ENCODE results near the gene MAPK9. TPM values are rescaled to one million over a fixed set of nuclear protein-coding genes. Genes with fewer than 3 reads are reported as not detected.

MAPK9 gene
- polyA plus RNA-seq, 3 donors = 39.6 to 41.5 (median 40.8) TPM

- no peak for DNase-seq (ENCODE audit: low read depth in 3 of 3, low spot score in 2 of 3)
Observed at GRCh38 chr5:180297587-180298282, 5.9 kb upstream of the MAPK9 start.

GRCh38 chr5:180296771-180297170, 4.9 kb upstream of the MAPK9 start:
- no peak for DNase-seq (ENCODE audit: low read depth in 3 of 3, low spot score in 2 of 3)

- no peak for DNase-seq (ENCODE audit: low read depth in 3 of 3, low spot score in 2 of 3)
Observed at GRCh38 chr5:180294913-180295555, 3.2 kb upstream of the MAPK9 start.

- no peak for DNase-seq (ENCODE audit: low read depth in 3 of 3, low spot score in 2 of 3)
Observed at GRCh38 chr5:180294411-180294810, 2.5 kb upstream of the MAPK9 start.

- DNase-seq (ENCODE audit: low read depth in 3 of 3, low spot score in 2 of 3) = no peak
Observed at GRCh38 chr5:180291234-180291940, 496 bp downstream of the MAPK9 start.

- DNase-seq (ENCODE audit: low read depth in 3 of 3, low spot score in 2 of 3) = no peak
Observed at GRCh38 chr5:180290568-180291233, 1.2 kb downstream of the MAPK9 start.

- no peak for DNase-seq (ENCODE audit: low read depth in 3 of 3, low spot score in 2 of 3)
Observed at GRCh38 chr5:180289966-180290365, 1.9 kb downstream of the MAPK9 start.

- no peak for DNase-seq (ENCODE audit: low read depth in 3 of 3, low spot score in 2 of 3)
Observed at GRCh38 chr5:180289433-180289832, 2.5 kb downstream of the MAPK9 start.

- DNase-seq (ENCODE audit: low read depth in 3 of 3, low spot score in 2 of 3) = no peak
Observed at GRCh38 chr5:180287868-180288267, 4.0 kb downstream of the MAPK9 start.

GRCh38 chr5:180287404-180287803, 4.5 kb downstream of the MAPK9 start:
- no peak for DNase-seq (ENCODE audit: low read depth in 3 of 3, low spot score in 2 of 3)

GRCh38 chr5:180284149-180284548, 7.7 kb downstream of the MAPK9 start:
- DNase-seq (ENCODE audit: low read depth in 3 of 3, low spot score in 2 of 3) = no peak

GRCh38 chr5:180283026-180283615, 8.8 kb downstream of the MAPK9 start:
- DNase-seq (ENCODE audit: low read depth in 3 of 3, low spot score in 2 of 3) = no peak

GRCh38 chr5:180282281-180282680, 9.6 kb downstream of the MAPK9 start:
- DNase-seq (ENCODE audit: low read depth in 3 of 3, low spot score in 2 of 3) = no peak

GRCh38 chr5:180281706-180282105, 10.2 kb downstream of the MAPK9 start:
- no peak for DNase-seq (ENCODE audit: low read depth in 3 of 3, low spot score in 2 of 3)

- DNase-seq (ENCODE audit: low read depth in 3 of 3, low spot score in 2 of 3) = no peak
Observed at GRCh38 chr5:180274695-180275094, 17.2 kb downstream of the MAPK9 start.

- no peak for DNase-seq (ENCODE audit: low read depth in 3 of 3, low spot score in 2 of 3)
Observed at GRCh38 chr5:180271221-180271620, 20.7 kb downstream of the MAPK9 start.

GRCh38 chr5:180259260-180259611, 32.6 kb downstream of the MAPK9 start:
- DNase-seq (ENCODE audit: low read depth in 3 of 3, low spot score in 2 of 3) = no peak

GRCh38 chr5:180253036-180253824, 38.7 kb downstream of the MAPK9 start:
- no peak for DNase-seq (ENCODE audit: low read depth in 3 of 3, low spot score in 2 of 3)

- no peak for DNase-seq (ENCODE audit: low read depth in 3 of 3, low spot score in 2 of 3)
Observed at GRCh38 chr5:180251887-180252286, 40.0 kb downstream of the MAPK9 start.

GRCh38 chr5:180251141-180251540, 40.7 kb downstream of the MAPK9 start:
- no peak for DNase-seq (ENCODE audit: low read depth in 3 of 3, low spot score in 2 of 3)

Data from right renal cortex interstitium (tissue), 3 donors.